HG02623 (cell line): ENCODE results near the gene COX7B2.

Experiments
- ATAC-seq: cut with Tn5 transposase; IDR thresholded peaks from one replicate; pipeline ENCODE4 v1.9.1; 2021; ENCODE audit warnings: moderate library complexity; ENCODE audit not compliant: unreplicated experiment

Gene COX7B2, protein sequence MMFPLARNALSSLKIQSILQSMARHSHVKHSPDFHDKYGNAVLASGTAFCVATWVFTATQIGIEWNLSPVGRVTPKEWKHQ

DNA sequence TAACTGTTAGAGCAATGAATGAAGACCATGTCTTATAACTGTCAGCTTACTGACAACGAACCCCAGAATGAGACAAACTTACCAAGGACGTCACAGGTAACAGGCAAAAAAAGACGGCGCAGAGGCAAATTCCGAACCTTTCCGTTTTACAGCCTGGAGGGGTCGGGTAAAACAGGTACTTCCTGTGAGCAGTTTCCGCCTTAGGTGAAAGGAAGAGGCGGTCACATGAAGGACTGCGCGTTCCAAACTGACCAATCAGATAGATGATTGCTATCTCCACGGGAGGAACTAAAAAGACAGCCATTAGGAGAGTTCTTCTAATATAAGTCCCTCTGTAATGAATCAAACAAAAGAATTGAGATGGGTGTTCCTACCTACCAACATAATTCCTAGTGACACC lies at the start of gene COX7B2:
COX7B2 (minus strand) TSS at position 168 of the 400 bp plus-strand sequence. CDS start 174,053 bp downstream, outside the sequence.
- no peak for ATAC-seq

DNA sequence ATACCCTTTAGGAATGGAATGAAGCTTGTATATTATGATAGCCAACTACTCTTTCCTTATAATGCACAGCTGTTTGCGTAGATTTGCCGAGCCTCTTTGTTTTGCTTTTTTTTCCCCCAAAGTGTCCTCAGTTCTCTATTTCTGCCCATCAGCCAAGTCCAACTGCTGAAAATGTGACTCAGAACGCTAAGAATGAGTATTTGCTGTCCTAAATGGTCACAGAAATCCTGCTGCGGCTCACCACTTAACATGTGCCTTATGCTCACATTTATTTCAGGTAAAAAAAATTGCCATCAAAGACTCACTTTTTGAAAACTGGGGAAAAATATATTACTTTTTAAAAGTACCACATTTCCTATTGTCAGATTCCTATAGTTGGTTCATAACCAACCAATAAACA lies 47.4 kb upstream of the COX7B2 start:
- no peak for ATAC-seq

DNA sequence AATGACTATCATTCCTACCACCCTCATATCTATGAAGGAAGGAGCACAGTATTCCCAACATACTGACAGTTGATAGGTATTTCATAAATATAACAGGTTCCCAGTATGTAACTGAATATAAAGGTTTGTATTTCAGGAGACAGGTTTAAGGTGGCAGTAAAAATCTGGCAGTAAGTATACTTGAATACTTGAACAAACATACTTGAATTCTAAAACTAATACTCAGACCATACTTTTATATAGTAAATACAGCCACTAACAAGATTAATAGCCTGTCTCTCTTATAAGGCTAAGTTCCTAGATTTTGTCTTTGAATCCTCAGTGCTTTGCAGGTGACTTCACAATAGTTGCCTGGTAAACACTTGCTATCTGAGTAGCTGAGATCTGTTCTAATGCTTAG lies 46.6 kb upstream of the COX7B2 start:
- no peak for ATAC-seq

DNA sequence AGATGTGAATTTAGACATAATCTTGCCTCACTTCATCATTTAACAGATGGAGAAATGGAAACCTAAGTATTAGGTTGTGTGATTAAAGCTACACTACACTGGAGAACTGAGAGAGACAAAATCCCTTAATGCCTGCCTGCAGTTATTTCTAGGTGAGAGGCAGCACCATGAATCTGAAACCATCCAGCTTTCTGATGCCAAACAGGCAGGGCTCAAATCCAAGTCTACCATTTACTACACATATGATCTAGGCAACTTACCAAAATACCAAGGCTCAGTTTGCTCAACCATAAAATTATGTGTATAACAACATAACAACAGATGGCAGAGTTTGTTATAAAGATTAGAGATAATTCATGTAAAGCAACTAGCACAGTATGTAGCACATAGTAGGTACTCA lies 45.6 kb upstream of the COX7B2 start:
- no peak for ATAC-seq

DNA sequence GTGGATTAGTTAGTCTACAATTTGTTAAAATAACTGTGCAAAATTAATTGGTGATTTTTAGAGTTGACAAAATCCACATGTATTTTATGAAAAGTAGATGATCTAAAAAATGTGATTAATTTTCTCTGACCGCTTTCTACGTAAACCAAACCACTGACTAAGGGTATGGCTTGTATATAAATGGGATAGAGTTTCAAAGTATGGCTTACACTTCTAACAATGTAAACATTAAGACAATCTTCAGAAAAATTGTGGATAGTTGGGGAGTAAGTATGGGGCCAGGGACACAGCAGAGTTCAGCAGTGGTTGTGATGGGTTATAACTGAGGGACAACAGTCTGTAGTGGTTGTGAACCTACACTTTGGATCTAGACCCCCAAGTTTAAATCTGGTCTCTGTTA lies 44.5 kb upstream of the COX7B2 start:
- no peak for ATAC-seq

DNA sequence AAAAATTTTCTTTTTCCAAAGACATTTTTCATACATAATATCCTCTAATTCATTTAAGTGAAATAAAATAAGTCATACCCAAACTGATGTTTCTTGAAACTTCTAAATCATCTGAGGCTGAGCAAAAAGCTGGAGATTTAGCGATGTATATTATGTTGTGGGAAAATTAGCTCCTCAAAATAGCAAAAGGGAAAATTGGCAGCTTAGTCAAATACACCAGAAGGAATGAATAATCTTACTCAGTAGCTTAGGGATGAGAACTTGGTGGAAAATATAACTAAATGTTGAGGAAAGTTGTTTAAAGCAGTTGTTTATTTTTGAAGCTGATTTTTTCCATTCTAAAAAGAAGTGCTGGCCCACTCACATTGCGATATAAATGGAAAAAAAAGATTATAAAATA lies 43.4 kb upstream of the COX7B2 start:
- ATAC-seq, result no peak

DNA sequence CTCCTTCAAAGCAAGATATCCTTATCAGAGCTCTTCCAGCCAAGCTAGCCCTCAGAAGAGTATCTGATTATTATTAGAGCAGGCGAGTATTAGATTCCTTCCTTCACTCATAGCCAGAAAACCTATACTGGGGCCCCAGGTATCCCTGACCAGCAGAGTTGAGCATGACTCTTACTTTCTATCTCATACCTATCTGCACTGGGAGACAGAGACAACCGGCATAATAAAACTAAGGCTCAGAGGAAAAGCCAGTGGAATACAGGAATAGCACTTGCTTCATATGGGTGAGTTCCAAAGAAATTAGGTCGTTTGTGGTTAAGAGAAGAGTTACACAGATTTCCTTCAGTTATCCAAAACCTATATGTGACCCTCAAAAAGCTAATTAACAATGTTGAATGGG lies 41.8 kb upstream of the COX7B2 start:
- no peak for ATAC-seq

DNA sequence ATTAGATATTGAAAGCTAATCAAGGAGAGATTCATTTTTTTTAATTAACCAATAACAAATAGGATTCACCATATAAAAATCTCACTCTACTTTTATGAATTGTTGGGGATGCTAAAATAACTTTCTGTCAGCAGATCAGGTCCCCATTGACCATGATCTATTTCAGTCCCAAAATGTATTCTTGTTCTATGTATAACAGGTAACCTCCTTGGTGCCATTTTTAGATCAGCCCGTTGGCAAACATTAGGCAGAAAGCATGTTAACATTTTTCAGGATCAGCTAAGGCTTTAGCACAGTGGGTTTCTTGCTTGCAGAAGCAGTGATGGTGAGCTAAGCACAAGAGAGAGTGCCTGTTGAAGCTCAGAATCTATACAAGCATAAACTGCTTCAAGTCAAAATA lies 40.8 kb upstream of the COX7B2 start:
- ATAC-seq, result no peak

DNA sequence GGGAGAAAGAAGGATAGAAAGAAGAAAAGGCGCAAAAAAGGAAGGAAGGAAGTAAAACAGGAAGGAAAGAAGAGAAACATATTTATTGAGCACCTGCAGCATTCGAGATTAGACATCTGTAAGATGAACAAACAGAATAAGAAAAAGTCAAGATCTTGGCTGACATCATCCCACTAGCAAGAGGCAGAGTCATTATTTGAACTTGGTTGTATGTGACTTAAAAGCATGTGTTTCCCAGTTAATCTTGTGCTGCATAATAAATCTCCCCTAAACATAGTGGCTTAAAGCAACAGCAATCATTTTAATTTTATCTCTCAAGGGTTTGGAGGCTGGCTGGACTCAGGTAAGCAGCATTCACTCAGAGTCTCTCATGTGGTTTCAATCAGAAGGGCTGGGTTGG lies 38.5 kb upstream of the COX7B2 start:
- ATAC-seq, result no peak

DNA sequence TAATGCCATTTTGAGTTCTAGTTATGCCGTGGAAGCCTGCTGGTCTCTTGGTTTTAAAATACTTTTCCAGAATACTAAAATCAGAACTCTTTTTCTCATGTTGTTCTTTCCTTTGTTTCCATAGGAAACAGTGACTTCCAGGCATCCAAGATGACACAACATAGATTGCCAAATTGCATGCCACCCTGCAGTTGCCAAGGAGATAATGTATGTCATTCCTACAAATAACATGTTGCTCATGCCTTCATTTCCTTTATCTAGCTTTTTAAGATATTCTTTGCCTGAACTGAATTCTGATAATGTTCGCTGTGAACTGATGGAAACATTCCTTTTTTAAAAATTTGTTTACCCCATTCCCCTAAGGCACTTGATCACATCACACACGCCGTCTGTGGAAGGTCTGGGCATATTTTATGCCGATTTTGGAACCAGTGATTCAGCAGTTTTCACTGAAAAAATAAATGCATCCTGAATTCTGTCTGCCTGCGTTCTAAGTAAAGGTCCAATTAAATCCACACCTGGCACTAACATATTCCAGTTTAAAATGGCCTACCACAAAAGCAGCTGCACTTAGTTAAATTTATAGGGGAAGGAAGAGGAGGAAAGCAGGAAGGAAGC lies 38.0 kb upstream of the COX7B2 start:
- ATAC-seq, result no peak

DNA sequence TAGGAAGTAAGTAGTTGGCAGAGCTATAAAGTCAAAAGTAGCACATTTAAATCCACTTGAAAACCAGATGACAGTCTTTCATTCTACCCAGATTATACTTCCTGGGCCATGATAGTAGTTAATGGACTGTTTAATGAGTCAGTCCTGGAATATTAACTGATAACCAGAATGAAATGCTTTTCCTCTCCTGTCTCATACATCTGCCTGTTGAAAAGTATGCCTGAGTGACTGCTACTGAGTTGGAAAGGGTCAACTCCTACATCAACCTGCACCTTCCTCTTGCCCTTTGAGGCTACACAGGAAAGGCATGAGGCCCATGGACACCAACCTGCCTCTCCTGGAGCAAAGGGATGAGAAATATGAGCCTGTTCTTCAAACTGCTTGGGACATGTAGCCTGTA lies 36.0 kb upstream of the COX7B2 start:
- ATAC-seq, result no peak

DNA sequence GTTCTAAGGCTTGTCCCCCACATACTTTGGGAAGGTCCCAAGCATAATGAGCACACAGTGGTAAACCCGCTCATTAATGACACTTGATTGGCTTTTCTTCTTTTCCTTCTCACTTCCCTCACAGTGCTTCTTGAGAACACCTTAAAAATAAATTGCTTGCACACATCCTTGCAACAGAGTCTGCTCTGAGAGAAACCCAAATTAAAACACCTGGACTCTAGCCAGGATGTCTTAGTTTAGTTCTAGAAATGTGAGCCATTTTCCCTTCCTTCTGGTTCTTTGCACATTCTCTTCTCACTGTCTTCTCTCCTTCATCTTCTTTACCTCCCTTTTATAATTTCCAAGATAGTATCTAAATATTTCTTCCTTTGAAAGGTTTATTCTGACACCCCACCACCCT lies 35.3 kb upstream of the COX7B2 start:
- ATAC-seq, result no peak

DNA sequence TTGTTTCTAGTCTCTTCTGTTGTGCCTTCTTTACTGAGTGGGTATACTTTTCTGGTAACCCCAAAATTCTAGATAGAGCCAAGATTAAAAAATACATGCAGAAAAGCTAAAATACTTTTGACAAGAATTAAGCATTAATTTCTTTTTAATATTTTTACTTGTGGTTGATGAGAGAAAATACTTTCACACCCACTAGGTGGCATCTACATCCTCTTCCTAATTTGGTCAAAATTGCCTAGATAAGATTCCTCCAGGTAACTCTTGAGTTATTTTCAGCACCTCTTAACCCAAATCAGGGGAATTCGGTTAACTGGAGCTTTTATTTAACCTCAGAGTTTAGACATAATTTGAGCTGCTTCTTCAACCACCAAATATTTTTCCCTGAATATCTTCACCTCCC lies 28.4 kb upstream of the COX7B2 start:
- ATAC-seq, result no peak

DNA sequence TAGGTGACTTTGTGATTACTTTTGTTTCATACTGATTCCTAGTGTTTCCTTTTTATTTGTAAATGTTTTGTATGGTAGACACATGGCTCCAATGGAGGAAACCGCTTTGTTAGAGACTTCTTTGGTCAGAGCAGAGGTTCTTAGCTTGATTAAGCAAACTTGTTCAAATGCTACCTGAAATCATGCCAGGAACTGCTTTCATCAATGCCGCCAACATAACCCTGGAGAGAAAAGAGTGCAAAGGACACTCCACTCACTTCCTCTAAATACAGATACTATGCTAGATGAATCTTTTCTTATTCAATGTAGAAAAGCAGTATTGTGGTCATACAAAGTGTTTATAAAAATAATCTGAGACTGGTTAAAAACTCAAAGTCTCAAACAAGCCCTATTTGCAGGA lies 25.7 kb upstream of the COX7B2 start:
- ATAC-seq, result no peak

DNA sequence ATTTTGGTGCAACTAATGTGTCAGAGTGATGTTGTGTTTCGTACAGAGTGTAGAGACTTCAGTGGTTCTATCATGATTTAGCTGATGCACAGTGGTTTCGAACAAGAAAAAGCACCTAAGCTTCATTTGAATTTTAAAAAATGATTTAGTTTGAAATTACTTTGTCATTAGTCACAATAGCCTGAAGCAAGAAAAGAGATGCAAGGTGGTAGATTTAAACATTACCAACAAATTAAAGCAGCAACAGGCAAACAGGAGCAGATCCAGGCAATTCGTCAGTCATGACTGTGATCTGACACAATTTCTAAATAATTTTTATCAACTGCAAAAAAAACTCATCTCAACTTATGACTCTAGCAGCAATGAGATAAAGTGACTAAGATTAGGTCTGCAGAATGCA lies 24.6 kb upstream of the COX7B2 start:
- no peak for ATAC-seq

DNA sequence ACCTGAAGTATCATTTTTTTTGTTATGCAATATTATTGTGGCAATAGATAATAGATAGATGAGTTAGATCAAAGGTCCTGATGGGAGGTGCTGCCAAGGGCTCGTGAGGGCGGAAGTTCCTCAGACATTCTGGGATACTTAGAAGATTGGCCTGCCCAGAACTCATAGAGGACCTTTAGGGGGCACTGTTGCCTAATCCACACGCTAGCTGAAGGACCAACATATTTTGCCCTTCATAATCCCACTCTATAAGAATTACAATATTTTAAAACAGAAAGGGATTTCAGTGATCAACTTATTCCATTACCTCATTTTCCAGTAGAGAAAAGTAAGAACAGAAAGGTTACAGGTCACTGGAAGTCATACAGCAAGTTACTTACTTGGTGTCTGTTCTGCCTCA lies 22.9 kb upstream of the COX7B2 start:
- peak; percentile 78 for ATAC-seq

DNA sequence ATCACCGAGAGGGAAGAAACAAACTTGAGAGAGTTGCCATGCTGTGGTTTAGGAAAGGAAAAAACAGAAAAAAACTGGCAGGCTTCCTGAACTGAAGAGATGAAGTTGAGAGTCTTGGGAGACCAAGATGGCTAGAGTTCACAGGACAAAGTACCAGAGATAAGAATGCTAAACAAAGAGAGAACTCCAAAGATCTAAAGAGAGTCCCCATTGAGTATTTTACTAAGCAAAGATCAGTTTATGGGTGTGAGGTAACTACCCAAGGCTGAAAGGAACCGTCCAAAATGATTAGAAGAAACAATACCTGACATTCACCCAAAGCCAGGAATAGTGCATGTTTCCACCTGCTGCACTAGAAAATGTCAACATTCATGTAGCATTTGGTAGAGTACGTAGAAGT lies 21.8 kb upstream of the COX7B2 start:
- no peak for ATAC-seq

DNA sequence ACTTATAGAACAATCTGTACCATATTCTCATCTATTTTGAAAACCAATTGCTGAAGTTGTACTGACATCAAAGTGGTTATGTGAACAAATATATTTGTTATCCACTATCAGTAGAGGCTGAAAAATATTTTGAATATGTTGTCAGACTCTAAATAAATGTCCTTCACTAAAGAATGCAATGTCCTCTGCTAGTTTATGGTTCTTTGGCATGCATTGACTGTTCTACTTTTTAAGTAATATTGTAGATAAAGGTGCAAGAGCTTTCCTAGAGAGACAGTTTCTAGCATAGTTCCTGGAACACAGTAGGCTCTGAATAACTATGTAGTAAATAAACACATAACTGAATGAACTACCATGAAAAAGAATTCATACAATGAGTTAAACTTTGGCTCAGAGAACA lies 18.2 kb upstream of the COX7B2 start:
- no peak for ATAC-seq

DNA sequence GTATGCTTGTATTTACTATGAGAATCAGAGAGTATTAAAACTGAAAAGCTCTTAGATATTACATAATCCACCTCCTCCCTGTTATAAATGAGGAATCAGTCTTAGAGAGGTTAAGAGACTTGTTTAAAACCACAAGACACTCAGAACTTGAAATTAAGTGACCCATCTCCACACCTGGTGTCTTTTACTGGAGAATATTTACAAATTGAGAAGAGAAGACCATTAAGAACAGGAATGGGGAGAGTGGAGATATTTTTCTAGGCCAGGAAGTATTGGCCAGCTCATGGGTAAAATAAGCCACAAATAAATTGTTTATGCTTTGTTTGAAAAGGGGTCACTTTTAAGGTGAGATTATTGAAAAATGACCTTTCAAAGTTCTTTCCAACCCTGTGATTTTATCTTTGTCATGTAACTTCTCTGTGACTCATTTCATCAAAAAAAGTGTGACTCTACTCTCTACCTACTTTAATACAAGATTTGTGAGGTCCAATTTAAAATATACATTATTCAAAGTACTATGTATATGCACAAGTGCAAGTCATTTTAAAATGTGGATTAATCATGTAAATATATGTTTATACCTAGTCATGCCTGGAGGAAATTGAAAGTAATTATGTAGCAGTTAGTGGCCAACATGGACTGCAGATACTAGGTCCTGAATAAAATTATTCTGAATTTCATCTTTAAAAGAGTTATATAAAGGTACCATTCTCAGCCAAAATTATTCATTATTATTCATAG lies 15.9 kb upstream of the COX7B2 start:
- ATAC-seq, result no peak

DNA sequence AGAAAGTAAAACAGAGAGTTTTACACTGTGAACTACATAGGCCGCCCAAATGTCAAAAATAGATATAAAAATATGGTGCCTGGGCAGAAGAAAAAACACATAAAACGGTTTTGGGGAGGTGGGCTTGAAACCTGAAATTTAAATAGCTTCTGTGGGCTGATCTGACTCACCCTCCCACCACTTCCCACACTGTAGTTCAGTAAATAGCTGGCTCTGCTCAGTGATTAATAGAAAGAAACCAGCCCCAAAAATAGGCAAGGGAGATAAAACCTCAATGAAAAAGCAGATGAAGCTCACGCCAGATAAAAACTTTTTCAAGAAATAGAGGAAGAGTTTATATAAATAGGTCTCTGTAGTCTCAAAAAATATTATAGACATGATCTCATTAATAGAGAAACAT lies 13.2 kb upstream of the COX7B2 start:
- ATAC-seq, result no peak

DNA sequence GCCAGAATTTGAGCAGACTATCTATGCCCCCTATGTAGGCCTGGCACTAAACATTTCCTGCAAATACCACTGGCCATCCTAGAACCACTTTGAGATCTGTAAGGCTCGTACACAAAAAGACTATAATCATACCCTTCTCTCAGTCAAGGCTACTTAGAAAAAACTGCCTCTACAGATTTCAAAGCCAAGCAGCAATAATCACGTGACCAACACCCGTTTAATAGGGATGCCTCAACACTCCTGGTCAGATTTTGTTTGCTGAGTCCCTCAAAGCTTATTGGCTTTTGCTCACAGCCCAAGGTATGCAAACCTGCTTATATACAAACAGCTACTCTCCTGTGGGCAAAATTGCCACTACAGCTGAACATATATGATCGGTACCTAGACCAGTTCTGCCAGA lies 897 bp downstream of the COX7B2 start:
- no peak for ATAC-seq

DNA sequence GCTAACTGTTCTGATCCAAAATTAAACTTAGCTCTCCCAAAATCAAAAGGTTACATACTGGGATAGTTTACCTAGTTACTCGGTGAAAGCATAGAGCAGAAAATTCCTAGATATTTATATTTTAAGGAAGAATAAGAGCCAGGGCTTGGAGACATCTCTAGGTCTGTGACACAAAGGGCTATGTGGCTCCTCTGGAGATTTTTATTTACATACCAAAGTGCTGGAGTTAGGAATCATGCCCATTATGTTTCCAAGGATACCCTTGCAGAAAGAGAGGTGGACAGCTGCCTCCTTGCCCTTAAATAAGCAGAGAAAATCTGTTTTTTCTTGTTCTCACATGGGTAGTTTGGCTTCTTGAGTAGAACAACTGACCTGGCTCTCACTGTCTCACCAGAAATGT lies 9.0 kb downstream of the COX7B2 start:
- ATAC-seq, result no peak

DNA sequence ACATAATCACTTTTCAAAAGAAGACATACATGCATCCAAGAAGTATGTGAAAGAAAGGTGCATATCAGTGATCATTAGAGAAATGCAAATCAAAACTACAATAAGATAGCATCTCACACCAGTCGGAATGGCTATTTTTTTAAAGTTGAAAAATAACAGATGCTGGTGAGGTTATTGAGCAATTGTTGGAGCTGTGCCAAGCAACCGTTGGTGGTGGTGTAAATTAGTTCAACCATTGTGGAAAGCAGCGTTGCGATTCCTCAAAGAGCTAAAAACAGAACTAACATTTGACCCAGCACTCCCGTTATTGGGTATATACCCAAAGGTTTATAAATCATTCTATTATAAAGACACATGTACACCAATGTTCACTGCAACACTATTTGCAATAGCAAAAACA lies 14.2 kb downstream of the COX7B2 start:
- no peak for ATAC-seq
